ENCODE measurements around the gene EBF3. TPM values are rescaled to one million over a fixed set of nuclear protein-coding genes. Genes with fewer than 3 reads are reported as not detected.

Gene EBF3
- total and polyA plus RNA-seq, 2 donors (not counting 3 experiments of a cell fraction or from before 2014, with no cell fraction given) = 0.92 to 2.7 TPM

DNA sequence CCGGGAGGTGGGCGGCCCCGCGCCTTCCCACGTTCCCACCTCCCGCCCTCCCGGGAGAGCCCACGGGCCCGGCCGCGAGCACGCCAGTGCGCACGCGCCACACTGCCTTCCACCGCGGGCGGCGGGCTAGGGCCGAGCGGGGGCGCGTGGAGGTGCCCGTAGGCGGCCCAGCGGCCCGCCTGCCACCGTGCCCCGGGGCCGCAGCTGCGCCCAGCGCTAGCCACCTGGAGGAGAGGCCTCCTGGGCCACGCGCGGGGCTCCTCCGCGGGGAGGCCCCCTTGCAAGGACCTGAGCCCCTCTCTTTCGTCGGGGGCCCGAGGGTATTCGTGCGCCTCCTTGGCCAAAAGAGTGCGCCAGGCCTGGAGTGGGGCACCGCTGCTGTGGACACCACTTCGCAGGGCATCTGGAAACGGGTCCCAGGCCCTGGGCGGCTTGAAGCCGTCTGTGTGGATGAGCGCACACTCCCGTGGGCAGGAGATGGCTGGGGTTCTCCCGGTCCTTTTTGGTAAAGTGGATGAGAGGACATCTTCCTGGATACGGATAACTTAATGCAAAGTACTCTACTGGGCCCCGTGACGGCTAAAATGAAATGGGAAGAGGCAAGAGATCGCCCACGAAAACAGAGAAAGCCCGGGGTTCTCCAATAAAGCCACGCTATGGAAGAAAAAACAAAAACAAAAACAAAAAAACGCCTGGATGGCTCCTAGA, 9.0 kb upstream of the EBF3 start:
- no peaks in the 10 kb centered on the region for H3K9me3 ChIP-seq (replicated peaks; ENCODE audit: control insufficient read depth, insufficient read depth, low read length)
- BruUV-seq (replicated peaks) = no TSS peak
- no peak overlapping the region for H3K4me3 ChIP-seq (replicated peaks in 1 of 3; ENCODE audit: insufficient read depth in 1 of 3, low read depth in 1 of 3, low read length in 3 of 3)
- no peak overlapping the region for H3K27ac ChIP-seq (ENCODE audit: insufficient read depth, low read depth, low read length)
- intact Hi-C loops (cut with micrococcal nuclease) (loop anchor here (5.0 kb wide), 4 partner anchors 154 to 1341 kb away; no protein-coding TSS in a partner anchor), dilution Hi-C loops (cut with MboI; ENCODE audit: extremely low pct_ligation_motif_present, low sequenced_read_pairs) (no loop called here)
- no peaks in the 10 kb centered on the region for H3K36me3 ChIP-seq (ENCODE audit: control insufficient read depth in 2 of 2, extremely low read depth in 1 of 2, insufficient read depth in 2 of 2, low read length in 2 of 2)
- no peaks in the 10 kb centered on the region for H3K79me2 ChIP-seq (ENCODE audit: control insufficient read depth, insufficient read depth, low read length)
- FAIRE-seq (no peak), DNase-seq (ENCODE audit: low read depth, low spot score) (no peak)
- peaks cover 42 to 58% of the 10 kb centered on the region in 2 experiments for H3K27me3 ChIP-seq (ENCODE audit: control insufficient read depth in 2 of 2, insufficient read depth in 2 of 2, low read length in 2 of 2)
- no peak overlapping the region for H3K9ac ChIP-seq (replicated peaks; ENCODE audit: extremely low read depth, insufficient read depth, low read length)
- TF ChIP-seq MAX (IDR thresholded peaks at IDR 0.05; ENCODE audit: insufficient read depth, insufficient read length) (no peak), EZH2 (IDR thresholded peaks at IDR 0.05; ENCODE audit: borderline replicate concordance, low read depth, low read length, severe bottlenecking) (no peak)
- H3K4me2 ChIP-seq (ENCODE audit: insufficient read depth, low read length) = no peak overlapping the region
- POLR2A ChIA-PET = no interaction called here
- H3K4me1 ChIP-seq (ENCODE audit: control insufficient read depth, extremely low read depth, insufficient read depth, low read length) = no peaks in the 10 kb centered on the region
- no peaks in the 10 kb centered on the region for H3K9me1 ChIP-seq (replicated peaks; ENCODE audit: control insufficient read depth, extremely low read depth, insufficient read depth, low read length)
- CTCF ChIA-PET = interaction anchor here (1.4 kb wide), 1 partner anchor 1761 kb away, joined by 4 read pairs; no protein-coding TSS in a partner anchor
- H2AFZ ChIP-seq (ENCODE audit: low read depth, low read length) = no peak overlapping the region
- no peaks in the 10 kb centered on the region for H4K20me1 ChIP-seq (replicated peaks; ENCODE audit: control insufficient read depth, extremely low read depth, insufficient read depth, low read length)

DNA sequence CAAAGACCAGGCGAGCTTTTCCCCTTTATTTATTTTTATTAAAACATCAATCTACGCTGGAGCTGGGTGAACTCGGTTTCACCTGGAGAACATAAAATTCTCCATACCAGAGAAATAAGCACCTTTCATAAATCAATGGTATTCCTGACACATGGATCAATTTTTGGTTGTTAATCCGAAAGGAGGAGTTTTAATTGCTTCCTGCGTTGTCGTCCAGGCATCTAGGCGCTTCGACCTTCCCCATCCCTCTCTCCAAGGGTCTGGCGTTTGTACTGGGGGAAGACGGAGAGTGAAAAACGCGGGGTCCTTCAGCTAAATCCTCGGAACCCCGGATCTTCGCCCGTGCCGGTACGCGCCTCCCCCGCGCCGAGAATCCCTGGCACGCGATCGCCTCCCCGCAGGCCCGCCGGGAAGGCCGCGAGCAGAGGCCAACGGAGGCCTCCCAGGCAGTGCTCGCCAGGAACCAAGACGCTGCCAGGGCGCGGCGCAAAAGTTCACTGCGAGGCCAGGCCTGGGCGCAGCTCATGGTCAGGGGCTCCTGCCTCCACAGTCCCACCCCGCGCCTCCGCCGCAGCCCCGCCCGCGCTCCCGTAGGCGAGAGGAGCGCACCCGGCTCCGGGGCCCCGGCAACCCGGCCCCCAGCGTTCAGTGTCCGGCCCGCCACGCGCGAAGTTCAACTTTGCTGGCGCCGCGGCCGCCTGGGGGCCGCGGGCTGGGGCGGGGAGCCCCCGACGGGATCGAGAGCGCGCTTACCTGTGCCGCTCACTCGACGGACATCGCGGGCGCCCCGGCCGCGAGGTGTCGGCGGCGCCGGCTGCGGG, 8.3 kb upstream of the EBF3 start:
- Histone ChIP-seq H3K27ac (ENCODE audit: insufficient read depth, low read depth, low read length) (no peak overlapping the region), H3K9me3 (replicated peaks; ENCODE audit: control insufficient read depth, insufficient read depth, low read length) (no peaks in the 10 kb centered on the region), H2AFZ (ENCODE audit: low read depth, low read length) (no peak overlapping the region), H3K9me1 (replicated peaks; ENCODE audit: control insufficient read depth, extremely low read depth, insufficient read depth, low read length) (no peaks in the 10 kb centered on the region), H3K9ac (replicated peaks; ENCODE audit: extremely low read depth, insufficient read depth, low read length) (no peak overlapping the region), H3K36me3 (ENCODE audit: control insufficient read depth in 2 of 2, extremely low read depth in 1 of 2, insufficient read depth in 2 of 2, low read length in 2 of 2) (no peaks in the 10 kb centered on the region), H4K20me1 (replicated peaks; ENCODE audit: control insufficient read depth, extremely low read depth, insufficient read depth, low read length) (no peaks in the 10 kb centered on the region), H3K79me2 (ENCODE audit: control insufficient read depth, insufficient read depth, low read length) (no peaks in the 10 kb centered on the region), H3K4me1 (ENCODE audit: control insufficient read depth, extremely low read depth, insufficient read depth, low read length) (no peaks in the 10 kb centered on the region), H3K27me3 (ENCODE audit: control insufficient read depth in 2 of 2, insufficient read depth in 2 of 2, low read length in 2 of 2) (peaks cover 50 to 65% of the 10 kb centered on the region in 2 experiments), H3K4me2 (ENCODE audit: insufficient read depth, low read length) (no peak overlapping the region), H3K4me3 (replicated peaks in 1 of 3; ENCODE audit: insufficient read depth in 1 of 3, low read depth in 1 of 3, low read length in 3 of 3) (no peak overlapping the region)
- intact Hi-C loops (cut with micrococcal nuclease) = loop anchor here (5.0 kb wide), 4 partner anchors 155 to 1340 kb away; no protein-coding TSS in a partner anchor
- BruUV-seq (replicated peaks) = no TSS peak
- no peak for TF ChIP-seq FOS (IDR thresholded peaks at IDR 0.05; ENCODE audit: borderline replicate concordance, insufficient read depth, low read length)
- TF ChIP-seq EZH2 (IDR thresholded peaks at IDR 0.05; ENCODE audit: borderline replicate concordance, low read depth, low read length, severe bottlenecking) = peak; percentile 81
- FAIRE-seq (no peak), DNase-seq (ENCODE audit: low read depth, low spot score) (no peak)
- CTCF ChIA-PET = interaction anchor here (1.8 to 4.2 kb wide), 3 partner anchors 1704 to 1760 kb away, joined by 10 to 47 read pairs (median 36); no protein-coding TSS in a partner anchor
- dilution Hi-C loops (cut with MboI; ENCODE audit: extremely low pct_ligation_motif_present, low sequenced_read_pairs) = no loop called here
- POLR2A ChIA-PET = no interaction called here
